ENCODE data around the gene NAT10.
"Not testable (repeated sequence)": the region's sequence is repeated elsewhere in the genome, so short reads cannot be mapped to it uniquely, and the experiment has no call there.

The NAT10 gene

GRCh38 chr11:34105079-34105956, at the start of gene NAT10:
Gene NAT10, plus strand, starts transcription at chr11:34105629. Its CDS starts 2,597 bp downstream, at chr11:34108226.
- peak within 1 kb of the TSS; percentile 91 for H3K27ac ChIP-seq
- TF ChIP-seq, protein P1, sequence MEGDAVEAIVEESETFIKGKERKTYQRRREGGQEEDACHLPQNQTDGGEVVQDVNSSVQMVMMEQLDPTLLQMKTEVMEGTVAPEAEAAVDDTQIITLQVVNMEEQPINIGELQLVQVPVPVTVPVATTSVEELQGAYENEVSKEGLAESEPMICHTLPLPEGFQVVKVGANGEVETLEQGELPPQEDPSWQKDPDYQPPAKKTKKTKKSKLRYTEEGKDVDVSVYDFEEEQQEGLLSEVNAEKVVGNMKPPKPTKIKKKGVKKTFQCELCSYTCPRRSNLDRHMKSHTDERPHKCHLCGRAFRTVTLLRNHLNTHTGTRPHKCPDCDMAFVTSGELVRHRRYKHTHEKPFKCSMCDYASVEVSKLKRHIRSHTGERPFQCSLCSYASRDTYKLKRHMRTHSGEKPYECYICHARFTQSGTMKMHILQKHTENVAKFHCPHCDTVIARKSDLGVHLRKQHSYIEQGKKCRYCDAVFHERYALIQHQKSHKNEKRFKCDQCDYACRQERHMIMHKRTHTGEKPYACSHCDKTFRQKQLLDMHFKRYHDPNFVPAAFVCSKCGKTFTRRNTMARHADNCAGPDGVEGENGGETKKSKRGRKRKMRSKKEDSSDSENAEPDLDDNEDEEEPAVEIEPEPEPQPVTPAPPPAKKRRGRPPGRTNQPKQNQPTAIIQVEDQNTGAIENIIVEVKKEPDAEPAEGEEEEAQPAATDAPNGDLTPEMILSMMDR (conservative IDR thresholded peaks at IDR 0.05): peak; percentile 28; the same call in 1 of the 2 replicates

- peak overlapping the region; percentile 14; the same call in 1 of the 2 replicates for H3K27ac ChIP-seq
- TF ChIP-seq, protein P1 (conservative IDR thresholded peaks at IDR 0.05): no peak
Observed at GRCh38 chr11:34056672-34057071, 48.8 kb upstream of the NAT10 start.

DNA sequence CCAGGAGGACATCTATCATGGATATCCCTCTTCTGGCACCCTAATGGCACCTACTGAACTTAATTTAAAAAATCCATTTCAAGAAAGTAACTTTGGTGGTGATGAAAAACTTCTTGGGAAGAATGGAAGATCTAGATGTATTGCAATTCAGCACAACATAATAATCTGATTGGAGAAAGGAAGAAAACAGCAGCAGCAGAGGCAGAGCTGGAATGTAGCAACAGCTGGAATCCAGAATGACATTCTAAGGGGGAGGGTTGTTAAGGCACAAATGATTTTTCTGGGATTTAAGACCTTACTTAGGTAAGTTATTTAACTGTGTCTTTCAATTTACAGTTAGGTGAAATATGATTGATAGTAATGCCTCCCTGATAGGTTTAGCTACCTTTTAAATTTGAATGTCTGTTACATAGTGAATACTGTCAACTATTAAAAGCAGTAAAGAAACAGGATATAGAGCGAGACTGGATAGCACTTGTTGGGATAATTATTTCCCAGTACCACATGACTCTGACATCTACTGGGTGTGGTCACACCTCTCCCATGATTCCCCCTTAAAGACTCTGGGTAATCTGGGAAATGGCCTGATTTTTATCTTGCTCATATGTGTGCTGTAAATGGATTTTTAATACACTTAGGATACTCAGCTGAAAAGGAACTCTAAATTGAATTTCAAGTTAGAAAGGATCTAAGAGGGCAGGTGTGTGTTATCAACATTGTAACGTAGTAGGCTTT, 42.2 kb upstream of the NAT10 start:
- TF ChIP-seq, protein P1 (conservative IDR thresholded peaks at IDR 0.05): no peak
- no peak overlapping the region for H3K27ac ChIP-seq

DNA sequence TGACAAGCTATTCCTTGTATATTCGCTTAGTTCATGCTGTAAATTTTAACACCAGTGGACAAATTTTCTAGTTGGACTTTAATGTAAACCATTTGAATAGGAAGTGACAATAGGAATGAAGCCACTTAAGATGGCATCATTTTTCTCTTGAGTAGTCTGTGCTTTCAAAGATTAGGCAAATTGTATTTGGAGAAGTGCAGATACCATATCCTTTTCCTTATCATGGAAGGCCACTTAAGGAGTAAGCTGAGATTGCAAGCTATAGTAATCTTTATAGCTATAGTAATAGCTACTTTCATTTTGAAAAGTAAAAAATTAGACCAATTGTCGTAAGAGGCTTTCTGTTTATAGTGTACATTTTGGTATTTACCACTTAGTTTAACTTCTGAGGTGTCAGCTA, 41.1 kb upstream of the NAT10 start:
- no peak overlapping the region for H3K27ac ChIP-seq
- TF ChIP-seq, protein P1 (conservative IDR thresholded peaks at IDR 0.05): no peak

GRCh38 chr11:34065505-34066203, 39.8 kb upstream of the NAT10 start:
- no peak overlapping the region for H3K27ac ChIP-seq

DNA sequence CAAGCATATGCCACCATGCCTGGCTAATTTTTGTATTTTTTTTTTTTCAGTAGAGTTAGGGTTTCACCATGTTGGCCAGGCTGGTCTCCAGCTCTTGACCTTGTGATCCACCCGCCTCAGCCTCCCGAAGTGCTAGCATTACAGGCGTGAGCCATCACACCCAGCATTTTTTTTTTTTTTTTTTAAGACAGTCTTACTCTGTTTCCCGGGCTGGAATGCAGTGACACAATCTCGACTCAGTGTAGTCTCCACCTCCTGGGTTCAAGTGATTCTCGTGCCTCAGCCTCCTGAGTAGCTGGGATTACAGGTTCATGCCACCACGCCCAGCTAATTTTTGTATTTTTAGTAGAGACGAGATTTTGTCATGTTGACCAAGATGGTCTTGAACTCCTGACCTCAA, 38.7 kb upstream of the NAT10 start:
- H3K27ac ChIP-seq: not testable (repeated sequence)

More at GRCh38 chr11:34065505-34066203, 39.8 kb upstream of the NAT10 start:
- TF ChIP-seq, protein P1 (conservative IDR thresholded peaks at IDR 0.05): no peak

DNA sequence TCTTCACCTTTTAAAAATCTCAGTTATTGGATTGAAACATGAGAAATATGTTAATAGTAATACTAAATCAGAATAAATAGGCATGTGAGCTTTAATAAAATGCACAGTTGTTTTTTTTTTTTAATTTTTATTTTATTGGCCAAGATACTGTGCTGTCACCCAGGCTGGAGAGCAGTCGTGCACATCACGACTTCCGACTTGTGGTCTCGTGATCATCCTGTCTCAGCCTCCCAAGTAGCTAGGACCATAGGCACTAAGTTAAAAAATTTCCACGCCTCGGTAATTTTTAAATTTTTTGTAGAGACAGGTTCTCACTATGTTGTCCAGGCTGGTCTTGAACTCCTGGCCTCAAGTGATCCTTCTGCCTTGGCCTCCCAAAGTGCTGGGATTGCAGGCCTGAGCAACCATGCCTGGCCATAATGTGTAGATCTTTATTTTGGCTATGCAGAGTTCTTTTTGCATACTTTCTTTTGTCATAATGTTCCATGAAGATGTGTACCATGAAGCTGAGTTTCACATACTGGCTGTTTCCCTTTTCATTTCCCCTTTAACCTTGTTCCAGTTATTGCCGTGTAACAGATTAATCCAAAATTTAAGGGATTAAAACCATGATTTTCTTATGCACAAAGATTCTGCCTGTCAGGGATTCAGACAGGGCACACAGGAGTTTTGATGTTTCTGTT, 37.9 kb upstream of the NAT10 start:
- no peak overlapping the region for H3K27ac ChIP-seq
- TF ChIP-seq, protein P1 (conservative IDR thresholded peaks at IDR 0.05): no peak
